HL-60/S4 treated with retinoic acid at 250 ng/mL for 4 days and 3 days (cell line): ENCODE data around the gene CPEB2.

Experiments used
- in situ Hi-C: fragments of 300-500 bp; cut with MboI; formaldehyde crosslinking; loops from 2 replicates; pipeline ENCODE4 v1.7.0; 2022; ENCODE audit warnings: low sequenced_read_pairs

The CPEB2 gene

DNA sequence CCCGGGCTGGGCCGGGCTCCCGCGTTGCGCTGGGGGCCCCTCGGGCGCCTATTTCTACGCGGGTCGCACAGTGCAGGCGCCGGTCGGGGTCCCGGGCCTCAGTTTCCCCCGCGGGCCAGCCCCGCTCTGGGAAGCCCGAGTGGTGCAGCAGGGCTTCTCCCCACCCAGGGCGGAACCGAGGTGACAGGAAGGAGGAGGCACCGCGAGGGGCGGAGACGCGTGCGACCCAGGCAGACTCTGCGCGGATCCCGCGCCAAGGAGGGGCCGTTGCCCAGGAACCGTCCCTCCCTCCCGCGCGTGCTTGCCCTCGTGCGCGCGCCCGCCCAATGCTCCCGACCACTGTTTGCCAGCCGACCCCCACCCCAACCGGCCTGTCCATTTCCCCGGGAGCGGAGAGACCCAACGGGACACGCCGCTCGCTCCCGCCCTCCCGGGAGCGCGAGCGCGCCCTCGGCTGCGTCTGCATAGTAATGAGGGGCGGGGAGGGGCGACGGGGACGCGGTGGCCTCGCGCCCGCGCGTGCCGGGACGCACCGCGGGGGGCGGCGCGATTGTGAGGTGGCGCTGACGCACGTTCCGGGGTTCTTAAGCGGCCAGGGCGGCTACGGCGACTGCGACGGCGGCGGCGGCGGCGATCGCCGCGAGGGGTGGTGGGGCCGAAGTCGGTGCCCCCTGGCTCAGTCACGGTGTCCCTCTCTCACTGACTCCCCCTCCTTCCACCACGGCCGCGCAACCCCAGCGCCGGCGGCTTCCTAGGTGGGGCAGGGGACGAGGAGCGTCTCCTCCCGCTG, at the start of gene CPEB2:
CPEB2 (plus strand) TSS at position 613 of the 790 bp plus-strand sequence. CDS start 193 bp downstream, outside the sequence.
- in situ Hi-C loops = no loop called here

DNA sequence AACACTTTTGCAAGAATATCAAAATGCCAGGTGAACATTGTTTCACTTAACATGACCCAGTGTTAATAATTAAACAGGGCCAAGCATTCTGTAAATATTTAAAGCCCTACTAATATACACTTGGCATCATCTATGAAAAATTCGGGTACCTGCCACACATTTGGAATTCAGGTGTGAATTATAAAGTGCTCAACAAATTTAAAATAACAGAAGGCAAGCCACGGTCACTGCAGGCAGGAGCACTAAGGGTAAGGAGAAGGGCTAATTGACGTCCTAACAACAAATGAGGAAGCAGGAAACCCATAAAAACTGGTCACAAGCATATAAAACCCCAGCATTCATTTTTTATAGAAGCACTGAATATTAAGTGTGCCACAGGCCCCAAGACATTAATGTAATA, 43.8 kb upstream of the CPEB2 start:
- in situ Hi-C loops = no loop called here

DNA sequence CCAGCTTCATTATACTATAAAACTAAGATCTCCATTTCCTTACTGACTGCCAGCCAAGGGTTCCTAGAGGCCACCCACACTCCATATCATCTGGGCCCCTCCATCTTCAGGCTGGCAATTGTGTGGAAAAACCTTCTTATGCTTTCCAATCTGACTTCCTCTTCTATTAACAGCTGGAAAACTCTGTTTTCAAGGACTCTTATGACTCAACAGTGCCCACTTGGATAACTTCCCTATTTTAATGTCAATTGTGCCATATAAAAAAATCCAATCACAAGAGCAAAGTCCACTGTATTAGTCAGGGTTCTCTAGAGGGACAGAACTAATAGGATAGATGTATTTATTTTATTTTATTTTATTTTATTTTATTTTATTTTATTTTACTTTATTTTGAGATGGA, 41.0 kb upstream of the CPEB2 start:
- in situ Hi-C loops = no loop called here

DNA sequence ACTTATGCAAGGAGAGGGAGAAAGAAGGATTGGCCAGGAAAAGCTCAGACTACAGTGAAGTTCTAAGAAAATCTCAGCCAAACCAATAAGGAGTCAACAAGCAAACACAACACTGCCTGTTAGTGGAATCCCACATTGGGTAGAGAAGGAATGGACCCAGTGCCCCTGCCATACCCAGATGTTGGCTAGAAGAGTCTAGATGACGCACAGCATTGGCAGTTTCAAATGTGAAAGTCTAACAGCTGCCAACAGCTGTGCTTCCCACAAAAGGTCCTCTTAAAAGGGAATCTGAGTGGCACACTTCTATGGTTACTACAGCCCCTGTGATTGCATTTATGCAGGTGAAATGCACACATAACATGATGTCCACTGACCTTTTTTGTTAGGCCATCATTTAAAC, 37.2 kb upstream of the CPEB2 start:
- in situ Hi-C loops = no loop called here

DNA sequence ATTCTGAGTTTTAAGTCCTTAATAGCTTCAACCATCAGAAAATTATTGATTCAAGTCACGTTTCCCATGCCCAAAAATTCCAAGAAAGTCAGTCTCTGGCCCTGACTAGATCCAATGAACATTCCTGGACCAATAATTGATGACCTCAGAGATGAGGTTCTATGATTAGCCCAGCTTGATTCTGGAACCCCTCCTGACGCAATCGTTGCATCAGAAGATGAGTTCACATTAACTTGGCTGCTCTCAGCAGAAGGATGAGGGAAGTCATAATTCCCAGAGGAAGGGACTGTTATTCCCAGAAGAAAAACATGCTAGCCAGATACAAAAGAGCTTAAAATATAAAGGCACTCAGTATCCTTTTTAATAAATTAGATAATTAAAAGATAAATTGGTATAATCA, 34.3 kb upstream of the CPEB2 start:
- in situ Hi-C loops = no loop called here

DNA sequence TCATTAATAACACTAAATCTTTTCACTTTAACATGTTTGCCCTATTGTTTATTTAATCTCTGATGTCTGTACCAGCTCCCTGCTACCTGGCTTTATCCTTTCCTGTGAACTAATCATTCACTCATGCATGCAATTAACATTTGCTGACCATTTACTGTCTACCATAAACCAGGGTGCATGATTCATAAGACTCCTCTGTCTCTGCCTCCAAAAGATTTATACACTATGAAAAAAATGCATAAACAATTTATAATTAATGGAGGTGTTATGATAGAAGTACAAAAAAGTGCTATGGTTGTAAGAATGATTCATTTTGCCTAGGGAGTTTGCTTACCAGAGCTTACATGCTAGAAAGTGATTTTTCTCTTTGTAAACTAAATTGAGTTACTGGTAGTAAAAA, 24.5 kb upstream of the CPEB2 start:
- in situ Hi-C loops = no loop called here

DNA sequence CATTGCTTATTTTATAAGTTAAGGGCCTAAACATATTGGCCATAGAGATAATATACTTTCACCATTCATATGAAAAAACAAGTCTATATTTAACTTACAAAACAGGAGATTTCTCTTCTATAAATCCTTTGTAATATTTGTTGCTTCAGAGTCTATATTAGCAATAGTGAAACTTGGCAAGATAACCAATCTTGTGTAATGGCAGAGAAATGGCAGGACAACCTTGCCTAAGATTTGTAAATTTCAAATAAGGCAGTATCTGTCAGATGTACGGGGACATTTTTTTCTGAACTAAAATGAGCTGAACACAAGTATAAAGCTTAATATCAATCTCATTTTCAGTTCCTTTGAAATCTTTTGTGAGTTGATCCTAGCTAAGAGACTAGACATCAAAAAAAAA, 17.8 kb upstream of the CPEB2 start:
- in situ Hi-C loops = no loop called here

GRCh38 chr4:14985161-14985560, 17.1 kb upstream of the CPEB2 start:
- in situ Hi-C loops = no loop called here

DNA sequence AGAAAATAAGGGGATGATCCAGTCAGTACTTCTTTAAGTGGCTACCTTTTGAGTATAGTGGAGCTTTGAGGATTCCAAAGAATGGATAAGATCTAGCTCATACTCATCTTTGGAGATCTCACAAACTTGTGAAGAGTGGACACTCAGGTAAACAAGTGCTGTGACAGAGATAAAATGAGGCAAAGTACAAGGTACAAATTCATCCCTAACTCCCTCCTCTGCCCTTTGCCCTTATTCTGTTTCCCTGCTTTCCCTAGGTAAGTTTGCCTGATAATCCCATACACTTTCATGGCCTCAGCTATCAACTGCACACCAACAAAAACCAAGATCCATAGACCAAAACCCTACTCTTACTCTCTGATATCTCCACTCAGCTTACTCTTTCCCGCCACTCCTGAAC, 16.4 kb upstream of the CPEB2 start:
- in situ Hi-C loops = no loop called here

DNA sequence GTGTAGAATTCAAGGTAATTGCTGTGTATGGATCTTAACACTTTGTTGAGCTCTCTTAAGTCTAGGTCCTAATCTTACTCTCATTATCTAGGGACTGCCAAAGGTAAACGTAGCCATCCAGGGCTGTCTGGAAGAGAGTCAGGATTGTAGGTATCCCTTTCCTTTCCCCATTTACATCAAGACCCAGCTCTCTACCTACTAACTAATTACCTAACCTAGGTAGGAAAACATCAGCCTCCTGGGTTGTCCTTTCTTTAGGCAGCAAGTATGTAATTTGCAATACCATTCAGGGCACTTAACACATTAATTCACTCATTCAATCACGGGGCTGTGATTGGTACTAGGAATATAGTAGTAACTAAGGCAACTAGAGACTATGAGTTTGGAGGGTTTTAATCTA, 15.2 kb upstream of the CPEB2 start:
- in situ Hi-C loops = no loop called here

DNA sequence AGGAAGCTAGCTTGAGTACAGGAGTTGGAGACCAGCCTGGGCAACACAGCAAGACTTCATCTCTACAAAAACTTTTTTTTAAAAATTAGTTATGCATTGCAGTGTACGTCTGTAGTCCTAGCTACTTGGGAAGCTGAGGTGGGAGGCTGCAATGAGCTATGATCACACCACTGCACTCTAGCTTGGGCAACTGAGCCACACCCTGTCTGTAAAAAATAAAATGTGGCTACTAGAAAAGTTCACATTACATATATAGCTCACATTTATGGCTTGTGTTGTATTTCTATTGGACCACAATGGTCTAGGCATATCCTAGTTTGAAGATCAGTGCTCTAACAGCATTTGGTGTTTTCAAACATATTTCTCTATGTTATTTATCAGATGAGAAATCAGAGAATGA, 11.8 kb upstream of the CPEB2 start:
- in situ Hi-C loops = no loop called here

DNA sequence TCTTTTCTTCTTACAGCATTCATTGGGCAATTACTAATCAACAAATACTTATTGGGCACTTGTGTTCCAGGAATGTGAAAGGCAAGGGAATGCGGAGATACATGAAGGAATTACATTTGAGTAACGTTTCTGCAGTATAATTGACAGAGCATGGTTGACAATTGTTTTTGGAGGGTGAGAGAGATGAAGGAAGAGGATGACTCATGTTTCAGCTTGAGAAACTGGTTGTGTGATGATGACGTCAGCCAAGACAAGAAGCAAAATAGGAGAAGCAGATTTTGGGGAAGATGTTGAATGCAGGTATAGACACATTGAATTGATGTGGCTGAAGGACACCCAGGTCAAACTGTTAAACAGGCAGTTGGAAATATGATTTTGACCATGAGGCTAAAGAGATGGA, 8.0 kb upstream of the CPEB2 start:
- in situ Hi-C loops = no loop called here

DNA sequence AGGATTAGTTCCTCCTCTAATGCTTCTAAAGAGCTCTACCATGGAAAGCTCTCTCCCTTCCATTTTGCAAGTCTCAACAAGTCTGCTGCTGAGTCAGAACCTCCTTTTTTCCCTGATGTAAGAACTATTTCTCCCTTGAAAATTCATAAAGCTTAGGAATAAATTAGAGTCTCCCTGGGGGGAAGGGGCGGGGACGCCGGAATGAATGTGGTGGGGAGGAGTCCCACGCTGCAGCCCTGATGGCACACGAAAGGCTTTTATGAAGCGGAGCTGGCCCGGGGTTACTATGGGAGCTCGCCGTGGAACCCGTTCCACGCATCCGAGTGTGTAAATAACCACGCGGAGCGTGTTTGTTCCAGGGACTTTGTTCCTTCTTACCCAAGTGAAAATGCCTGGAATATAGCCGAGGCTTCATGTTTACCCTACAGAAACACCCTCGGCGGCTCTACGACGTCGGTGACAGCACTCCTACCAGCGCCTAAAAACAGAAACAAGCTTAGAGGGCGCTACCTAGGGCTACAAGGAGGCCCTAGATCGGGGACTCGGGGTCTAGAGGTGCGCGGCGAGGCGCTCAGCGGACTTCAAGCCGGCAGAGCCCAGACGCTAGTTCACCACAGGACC, 923 bp upstream of the CPEB2 start:
- in situ Hi-C loops = no loop called here

DNA sequence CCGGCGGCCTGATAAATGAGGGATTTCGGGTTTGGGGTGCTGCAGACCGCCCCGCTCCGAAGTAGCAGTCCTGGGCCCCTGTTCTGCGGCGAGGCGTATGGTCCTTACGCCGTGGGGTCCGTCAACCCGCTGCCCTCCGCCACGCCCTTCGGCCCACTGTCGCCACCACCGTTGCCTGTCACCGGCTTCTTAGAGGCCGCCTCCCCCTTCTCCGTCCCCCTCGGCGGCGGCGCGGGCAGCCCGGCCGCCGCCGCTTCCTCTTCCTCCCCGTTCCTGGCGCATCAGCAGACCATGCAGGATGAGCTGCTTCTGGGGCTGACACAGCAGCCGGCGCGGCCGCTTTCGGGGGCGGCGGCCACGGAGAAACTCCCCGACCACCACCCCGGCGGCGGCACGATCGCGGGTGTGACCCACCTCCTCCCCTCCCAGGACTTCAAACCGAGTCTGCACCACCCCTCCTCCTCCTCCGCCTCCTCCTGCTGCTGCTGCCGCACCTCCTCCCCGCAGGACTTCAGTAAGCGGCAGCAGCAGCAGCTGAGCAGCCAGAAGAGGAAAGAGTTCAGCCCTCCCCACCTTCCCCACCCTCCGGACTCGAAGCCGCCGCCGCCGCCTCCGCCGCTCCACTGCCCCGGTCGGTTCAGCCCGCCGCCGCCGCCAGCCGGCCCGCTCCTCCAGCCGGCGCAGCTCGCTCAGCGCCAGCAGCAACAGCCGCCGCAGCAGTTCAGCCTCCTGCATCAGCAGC, 549 bp downstream of the CPEB2 start:
- in situ Hi-C loops = no loop called here

- in situ Hi-C loops = no loop called here
Measured at GRCh38 chr4:15003401-15003890, 1.2 kb downstream of the CPEB2 start.

DNA sequence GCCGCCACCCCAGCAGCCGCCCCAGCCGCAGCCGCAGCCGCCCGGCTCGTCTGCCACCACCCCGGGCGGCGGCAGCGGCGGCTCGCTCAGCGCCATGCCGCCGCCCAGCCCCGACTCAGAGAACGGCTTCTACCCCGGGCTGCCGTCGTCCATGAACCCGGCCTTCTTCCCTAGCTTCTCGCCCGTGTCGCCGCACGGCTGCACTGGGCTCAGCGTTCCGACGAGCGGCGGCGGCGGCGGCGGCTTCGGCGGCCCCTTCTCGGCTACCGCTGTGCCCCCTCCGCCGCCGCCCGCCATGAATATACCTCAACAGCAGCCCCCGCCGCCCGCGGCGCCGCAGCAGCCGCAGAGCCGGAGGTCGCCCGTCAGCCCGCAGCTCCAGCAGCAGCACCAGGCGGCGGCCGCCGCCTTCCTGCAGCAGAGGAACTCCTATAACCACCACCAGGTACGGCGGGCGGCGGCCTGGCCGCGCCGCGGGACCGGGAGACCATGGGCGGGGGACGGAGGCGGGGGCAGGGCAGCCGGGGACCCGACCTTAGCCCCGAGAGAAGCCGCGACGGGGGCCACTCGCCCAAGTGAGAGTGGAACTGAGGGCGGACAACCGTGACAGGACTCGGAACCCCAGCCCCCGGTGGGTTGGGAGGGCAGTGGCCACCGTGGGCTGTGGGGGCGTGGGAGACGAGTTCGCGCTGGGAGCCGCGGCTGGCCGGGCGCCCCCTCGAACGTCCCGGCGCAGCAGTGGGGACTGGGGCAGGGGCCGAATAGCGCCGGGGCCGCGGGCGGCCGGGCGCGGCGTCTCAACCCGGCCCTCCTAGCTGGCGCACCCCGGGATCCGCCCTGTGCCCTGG, 1.8 kb downstream of the CPEB2 start:
- in situ Hi-C loops = no loop called here

GRCh38 chr4:15004739-15005301, 2.5 kb downstream of the CPEB2 start:
- in situ Hi-C loops = no loop called here

GRCh38 chr4:15005474-15006115, 3.3 kb downstream of the CPEB2 start:
- in situ Hi-C loops = no loop called here

DNA sequence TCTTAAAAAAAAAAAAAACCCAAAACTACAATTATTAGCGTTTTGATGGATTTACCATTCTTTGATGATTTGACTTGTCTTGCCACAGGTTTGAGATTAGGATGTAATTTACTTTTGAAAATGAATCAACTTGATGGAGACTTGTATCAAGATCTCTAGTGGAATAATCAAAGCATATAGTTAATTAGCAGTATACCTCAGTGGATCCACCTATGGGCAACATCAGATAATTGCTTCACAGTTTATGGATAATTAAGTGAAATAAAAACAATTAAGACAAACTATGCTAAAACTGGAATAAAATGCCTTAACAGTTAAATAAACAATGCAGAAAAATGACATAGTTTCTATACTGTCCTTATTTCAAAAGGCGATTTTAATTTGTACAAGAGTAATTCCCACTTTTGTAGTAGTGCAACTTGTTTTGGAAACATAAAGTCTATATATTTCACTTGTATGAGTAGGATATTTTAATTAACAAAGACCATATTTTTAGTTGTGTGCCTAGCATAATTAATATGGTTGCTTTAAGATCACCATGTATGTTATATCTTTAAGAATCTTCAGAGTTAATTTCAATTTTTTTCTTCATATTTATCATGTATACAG, 4.2 kb downstream of the CPEB2 start:
- in situ Hi-C loops = no loop called here

DNA sequence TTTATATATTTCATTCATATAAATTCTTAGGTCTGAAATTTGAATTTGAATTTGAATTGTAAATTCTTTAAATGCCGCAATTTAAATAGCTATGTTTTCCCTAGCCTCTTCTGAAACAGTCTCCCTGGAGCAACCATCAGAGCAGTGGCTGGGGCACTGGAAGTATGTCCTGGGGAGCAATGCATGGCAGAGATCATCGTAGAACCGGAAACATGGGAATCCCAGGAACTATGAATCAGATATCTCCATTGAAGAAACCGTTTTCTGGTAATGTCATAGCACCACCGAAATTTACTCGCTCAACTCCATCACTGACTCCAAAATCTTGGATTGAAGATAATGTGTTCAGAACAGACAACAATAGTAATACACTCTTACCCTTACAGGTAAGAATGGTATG, 4.9 kb downstream of the CPEB2 start:
- in situ Hi-C loops = no loop called here
